Kidney epithelial cell (primary cell): Measurements from ENCODE around the gene ETS2. TPM values are rescaled to one million over a fixed set of nuclear protein-coding genes. Genes with fewer than 3 reads are reported as not detected.

ENCODE experiments used
- DNase-seq: peaks from one replicate; pipeline ENCODE4 v3.0.0-alpha.2; 2010; ENCODE audit warnings: low read depth
- H3K27me3 ChIP-seq: 2 replicates; pipeline ENCODE4 v1.6.0; 2011; ENCODE audit warnings: low read length; ENCODE audit not compliant: control insufficient read depth, insufficient read depth
- H3K36me3 ChIP-seq: 2 replicates; pipeline ENCODE4 v1.5.1; 2011; ENCODE audit warnings: low read length; ENCODE audit not compliant: control insufficient read depth, insufficient read depth
- H3K4me3 ChIP-seq: 2 replicates; pipeline ENCODE4 v1.5.1; 2011; ENCODE audit warnings: low read depth, mild to moderate bottlenecking, control low read depth, low read length
- CTCF ChIP-seq: IDR thresholded peaks from 2 replicates; pipeline ENCODE4 v1.5.1; 2011; ENCODE audit warnings: mild to moderate bottlenecking, moderate library complexity, low read length, control low read depth, inconsistent platforms; ENCODE audit not compliant: insufficient read depth, poor library complexity, severe bottlenecking
- total RNA-seq: library from RNA; depleted of rRNA; stranded (reverse); fragments of >200 nt; gene quantifications from 2 replicates; pipeline ENCODE4 v1.2.3, GENCODE V29; 2015

ETS2 gene
- total RNA-seq, 1 donor from 2014 or later, result 41.2 TPM

GRCh38 chr21:38774152-38774551 is 31.6 kb upstream of the ETS2 start:
- H3K36me3 ChIP-seq, result no peaks in the 10 kb centered on the region
- no peak for TF ChIP-seq CTCF
- no peak overlapping the region for H3K4me3 ChIP-seq
- no peak for DNase-seq
- H3K27me3 ChIP-seq, result no peaks in the 10 kb centered on the region

- Histone ChIP-seq H3K36me3 (no peaks in the 10 kb centered on the region), H3K4me3 (no peak overlapping the region), H3K27me3 (no peaks in the 10 kb centered on the region)
- TF ChIP-seq CTCF, result no peak
- no peak for DNase-seq
Observed at GRCh38 chr21:38774586-38775285, 31.0 kb upstream of the ETS2 start.

- no peak overlapping the region for H3K4me3 ChIP-seq
- H3K27me3 ChIP-seq, result no peaks in the 10 kb centered on the region
- no peak for DNase-seq
- TF ChIP-seq CTCF, result no peak
- no peaks in the 10 kb centered on the region for H3K36me3 ChIP-seq
Observed at GRCh38 chr21:38775733-38776132, 30.0 kb upstream of the ETS2 start.

- no peak for DNase-seq
- TF ChIP-seq CTCF, result no peak
- Histone ChIP-seq H3K27me3 (no peaks in the 10 kb centered on the region), H3K4me3 (no peak overlapping the region), H3K36me3 (no peaks in the 10 kb centered on the region)
Observed at GRCh38 chr21:38777015-38777414, 28.7 kb upstream of the ETS2 start.

- no peaks in the 10 kb centered on the region for H3K27me3 ChIP-seq
- DNase-seq, result no peak
- H3K4me3 ChIP-seq, result no peak overlapping the region
- no peaks in the 10 kb centered on the region for H3K36me3 ChIP-seq
- no peak for TF ChIP-seq CTCF
Observed at GRCh38 chr21:38777531-38777930, 28.2 kb upstream of the ETS2 start.

GRCh38 chr21:38780879-38781278 is 24.9 kb upstream of the ETS2 start:
- no peak for DNase-seq
- TF ChIP-seq CTCF, result no peak
- Histone ChIP-seq H3K36me3 (no peaks in the 10 kb centered on the region), H3K4me3 (no peak overlapping the region), H3K27me3 (no peaks in the 10 kb centered on the region)
